Ecto neural progenitor cell (in vitro differentiated cells): ENCODE data around the gene ASTE1.
"Not testable (repeated sequence)": the region's sequence is repeated elsewhere in the genome, so short reads cannot be mapped to it uniquely, and the experiment has no call there.

Source experiments
- DNase-seq: peaks from one replicate; pipeline ENCODE4 v3.0.0-alpha.2; 2018; ENCODE audit warnings: low spot score

The ASTE1 gene

GRCh38 chr3:131009698-131010097 is 16.9 kb downstream of the ASTE1 start:
- no peak for DNase-seq

- no peak for DNase-seq
Observed at GRCh38 chr3:131008326-131008725, 18.3 kb downstream of the ASTE1 start.

- no peak for DNase-seq
Observed at GRCh38 chr3:131007782-131008181, 18.8 kb downstream of the ASTE1 start.

GRCh38 chr3:131007256-131007655 is 19.4 kb downstream of the ASTE1 start:
- no peak for DNase-seq

GRCh38 chr3:131004603-131005002 is 22.0 kb downstream of the ASTE1 start:
- no peak for DNase-seq

- no peak for DNase-seq
Observed at GRCh38 chr3:131001071-131001470, 25.6 kb downstream of the ASTE1 start.

GRCh38 chr3:130997289-130997688 is 29.3 kb downstream of the ASTE1 start:
- no peak for DNase-seq

GRCh38 chr3:130992344-130992743 is 34.3 kb downstream of the ASTE1 start:
- no peak for DNase-seq

- no peak for DNase-seq
Observed at GRCh38 chr3:130991126-130991525, 35.5 kb downstream of the ASTE1 start.

GRCh38 chr3:130990282-130990681 is 36.3 kb downstream of the ASTE1 start:
- DNase-seq: no peak

- no peak for DNase-seq
Observed at GRCh38 chr3:130981469-130981868, 45.2 kb downstream of the ASTE1 start.

GRCh38 chr3:130979117-130979516 is 47.5 kb downstream of the ASTE1 start:
- DNase-seq: no peak

- no peak for DNase-seq
Observed at GRCh38 chr3:130976706-130977105, 49.9 kb downstream of the ASTE1 start.

GRCh38 chr3:130975251-130975650 is 51.4 kb downstream of the ASTE1 start:
- DNase-seq: no peak

- DNase-seq: no peak
Observed at GRCh38 chr3:130974201-130974600, 52.4 kb downstream of the ASTE1 start.

GRCh38 chr3:130973406-130973805 is 53.2 kb downstream of the ASTE1 start:
- no peak for DNase-seq

GRCh38 chr3:130972592-130972991 is 54.0 kb downstream of the ASTE1 start:
- DNase-seq: not testable (repeated sequence)

GRCh38 chr3:130971208-130971607 is 55.4 kb downstream of the ASTE1 start:
- no peak for DNase-seq

GRCh38 chr3:130969621-130970020 is 57.0 kb downstream of the ASTE1 start:
- DNase-seq: no peak

GRCh38 chr3:130968221-130968620 is 58.4 kb downstream of the ASTE1 start:
- DNase-seq: no peak

- no peak for DNase-seq
Observed at GRCh38 chr3:130967281-130967680, 59.3 kb downstream of the ASTE1 start.

- no peak for DNase-seq
Observed at GRCh38 chr3:130963878-130964277, 62.7 kb downstream of the ASTE1 start.
